IPS-NIHi11 (cell line): Measurements from ENCODE around the gene NCF4.

Experiments
- DNase-seq: peaks from one replicate; pipeline ENCODE4 v3.0.0; 2012; ENCODE audit warnings: mixed read lengths, low spot score

Gene NCF4

DNA sequence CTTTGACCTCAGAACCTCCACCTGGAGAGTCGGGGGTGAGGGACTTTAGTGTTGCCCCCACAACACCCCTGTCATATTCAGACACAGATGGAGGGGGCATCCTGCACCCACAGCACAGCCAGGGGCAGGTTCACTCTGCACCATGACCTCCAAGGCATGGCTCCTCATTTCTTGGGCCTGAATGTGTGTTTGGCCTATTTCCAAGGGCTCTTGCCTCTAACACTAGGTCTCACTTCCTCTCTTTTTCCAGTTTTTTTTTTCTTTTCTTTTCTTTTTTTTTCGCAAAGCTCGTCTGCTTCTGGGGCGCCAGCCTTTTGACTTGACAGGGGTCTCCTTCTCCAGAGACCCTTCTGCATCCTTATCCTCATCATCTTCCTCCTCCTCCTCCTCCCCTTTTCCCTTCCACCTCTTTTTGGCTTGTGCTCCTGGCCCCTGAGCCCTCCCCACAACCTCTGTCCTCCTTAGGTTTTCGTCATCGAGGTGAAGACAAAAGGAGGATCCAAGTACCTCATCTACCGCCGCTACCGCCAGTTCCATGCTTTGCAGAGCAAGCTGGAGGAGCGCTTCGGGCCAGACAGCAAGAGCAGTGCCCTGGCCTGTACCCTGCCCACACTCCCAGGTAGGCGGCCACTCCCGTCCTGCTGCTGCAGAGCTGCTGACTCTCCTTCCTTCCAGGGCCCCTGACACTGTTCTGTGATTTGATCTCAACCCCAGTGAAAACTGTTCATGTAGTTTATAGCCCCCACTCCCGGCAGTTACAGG, 3.8 kb downstream of the NCF4 start:
- DNase-seq = no peak

DNA sequence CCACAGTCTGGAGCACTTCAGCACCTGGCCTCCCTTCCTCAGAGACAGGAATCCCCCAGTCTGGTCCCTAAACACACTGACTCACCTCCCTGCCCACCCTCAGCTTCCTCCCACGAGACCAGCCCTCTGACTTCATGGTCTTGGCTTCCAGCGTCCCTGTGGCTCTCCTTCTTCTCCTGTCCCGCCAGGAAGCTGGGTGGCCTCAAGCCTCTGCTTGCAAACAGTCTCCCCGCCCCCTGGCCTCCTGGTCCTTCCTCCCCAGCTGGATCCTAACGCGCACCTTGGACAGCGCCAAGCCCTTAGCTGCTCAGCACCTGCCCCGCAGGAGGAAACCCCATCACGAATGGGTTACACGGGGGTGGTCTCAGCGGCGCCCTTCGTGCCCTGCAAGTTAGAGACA, 4.5 kb downstream of the NCF4 start:
- peak; percentile 85 for DNase-seq

GRCh38 chr22:36867695-36868094, 6.9 kb downstream of the NCF4 start:
- DNase-seq = no peak

GRCh38 chr22:36868546-36869181, 7.9 kb downstream of the NCF4 start:
- DNase-seq = no peak

GRCh38 chr22:36870250-36870649, 9.4 kb downstream of the NCF4 start:
- no peak for DNase-seq

- peak; percentile 70 for DNase-seq
Measured at GRCh38 chr22:36871669-36872081, 10.9 kb downstream of the NCF4 start.

- no peak for DNase-seq
Measured at GRCh38 chr22:36872084-36872483, 11.3 kb downstream of the NCF4 start.

DNA sequence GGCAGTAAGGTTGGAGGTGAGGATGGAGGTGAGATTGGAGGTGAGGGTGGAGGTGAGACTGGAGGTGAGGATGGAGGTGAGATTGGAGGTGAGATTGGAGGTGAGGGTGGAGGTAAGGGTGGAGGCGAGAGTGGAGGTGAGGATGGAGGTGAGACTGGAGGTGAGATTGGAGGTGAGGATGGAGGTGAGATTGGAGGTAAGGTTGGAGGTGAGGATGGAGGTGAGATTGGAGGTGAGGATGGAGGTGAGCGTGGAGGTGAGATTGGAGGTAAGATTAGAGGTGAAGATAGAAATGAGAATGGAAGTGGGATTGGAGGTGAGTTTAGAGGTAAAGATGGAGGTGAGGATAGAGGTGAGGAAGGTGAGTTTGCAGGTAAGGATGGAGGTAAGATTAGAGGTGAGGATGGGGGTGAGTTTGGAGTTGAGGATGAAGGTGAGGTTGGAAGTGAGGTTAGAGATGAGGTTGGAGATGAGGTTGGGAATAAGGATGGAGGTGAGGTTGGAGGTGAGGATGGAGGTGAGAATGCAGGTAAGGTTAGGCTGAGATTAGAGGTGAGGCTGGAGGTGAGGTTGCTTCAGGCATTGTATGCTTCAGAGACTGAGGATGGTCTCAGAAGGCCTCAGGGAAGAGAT, 12.2 kb downstream of the NCF4 start:
- no peak for DNase-seq

- peak; percentile 84 for DNase-seq
Measured at GRCh38 chr22:36873614-36874308, 13.0 kb downstream of the NCF4 start.

DNA sequence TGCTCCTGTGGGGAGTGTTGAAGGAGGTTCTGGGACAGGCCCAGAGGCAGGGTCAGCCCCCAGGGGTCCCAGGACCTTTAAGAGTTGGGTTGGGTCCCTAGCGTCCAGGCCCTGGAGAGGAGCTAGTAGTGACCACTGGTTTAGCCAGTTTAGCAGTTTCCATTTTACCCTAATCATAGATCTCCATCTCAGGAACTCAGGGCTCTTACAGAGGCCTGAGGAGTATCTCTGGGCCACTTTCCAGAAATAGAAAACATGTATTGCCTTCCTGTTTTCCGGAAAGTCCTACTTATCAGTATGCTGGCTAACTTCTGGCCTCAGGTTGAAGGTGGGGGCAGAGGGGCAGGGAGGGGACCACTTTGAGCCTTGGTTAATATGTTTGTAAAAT, 13.5 kb downstream of the NCF4 start:
- DNase-seq = no peak

- DNase-seq = no peak
Measured at GRCh38 chr22:36874736-36875135, 13.9 kb downstream of the NCF4 start.

- DNase-seq = no peak
Measured at GRCh38 chr22:36875741-36876140, 14.9 kb downstream of the NCF4 start.

DNA sequence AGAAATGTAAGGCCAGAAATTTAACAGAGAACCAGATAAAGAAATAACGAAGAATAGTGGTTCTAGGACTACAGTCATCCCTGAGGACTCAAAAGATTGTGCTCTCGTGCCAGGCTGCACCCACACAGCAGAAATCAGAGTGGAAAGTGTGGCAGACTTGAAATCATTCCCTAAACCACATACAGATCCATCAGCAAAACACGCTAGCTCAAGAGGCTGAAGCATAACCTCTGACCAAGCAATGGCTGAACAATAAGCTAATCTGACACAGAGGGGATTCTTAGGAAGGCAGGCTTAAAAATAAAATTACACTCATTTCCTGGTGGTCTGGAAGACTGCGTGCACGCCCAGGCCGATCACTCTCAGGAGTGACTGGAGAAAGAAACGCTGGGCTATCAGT, 19.0 kb downstream of the NCF4 start:
- no peak for DNase-seq

DNA sequence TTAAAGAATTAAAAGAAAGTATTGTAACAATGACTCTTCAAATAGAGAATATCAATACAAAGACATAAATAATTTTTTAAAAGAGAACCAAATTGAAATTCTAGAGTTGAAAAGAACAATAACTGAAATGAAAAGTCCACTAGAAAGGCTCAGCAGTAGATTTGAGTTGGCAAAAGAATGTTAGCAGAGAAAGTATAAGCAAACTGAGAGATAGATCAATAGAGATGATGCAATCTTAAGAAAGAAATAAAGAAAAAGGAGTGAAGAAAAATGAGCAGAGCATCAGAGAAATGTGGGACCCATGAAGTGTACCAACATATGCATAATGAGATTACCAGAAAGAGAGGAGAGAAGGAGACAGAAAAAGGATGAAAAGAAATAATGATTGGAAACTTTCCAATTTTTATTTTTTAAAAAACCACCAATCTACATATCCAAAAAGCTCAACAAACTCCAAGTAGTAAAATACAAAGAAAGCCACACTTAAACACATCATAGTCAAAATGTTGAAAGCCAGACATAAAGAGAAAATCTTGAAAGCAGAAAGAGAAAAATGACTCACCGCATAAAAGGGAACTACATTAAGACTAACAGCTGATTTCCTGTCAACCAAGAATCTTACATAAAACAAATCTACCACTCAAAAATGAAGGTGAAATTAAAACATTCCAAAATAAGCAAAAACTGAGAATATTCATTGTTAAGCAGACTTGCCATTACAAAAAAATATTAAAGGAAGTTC, 20.9 kb downstream of the NCF4 start:
- DNase-seq = no peak

DNA sequence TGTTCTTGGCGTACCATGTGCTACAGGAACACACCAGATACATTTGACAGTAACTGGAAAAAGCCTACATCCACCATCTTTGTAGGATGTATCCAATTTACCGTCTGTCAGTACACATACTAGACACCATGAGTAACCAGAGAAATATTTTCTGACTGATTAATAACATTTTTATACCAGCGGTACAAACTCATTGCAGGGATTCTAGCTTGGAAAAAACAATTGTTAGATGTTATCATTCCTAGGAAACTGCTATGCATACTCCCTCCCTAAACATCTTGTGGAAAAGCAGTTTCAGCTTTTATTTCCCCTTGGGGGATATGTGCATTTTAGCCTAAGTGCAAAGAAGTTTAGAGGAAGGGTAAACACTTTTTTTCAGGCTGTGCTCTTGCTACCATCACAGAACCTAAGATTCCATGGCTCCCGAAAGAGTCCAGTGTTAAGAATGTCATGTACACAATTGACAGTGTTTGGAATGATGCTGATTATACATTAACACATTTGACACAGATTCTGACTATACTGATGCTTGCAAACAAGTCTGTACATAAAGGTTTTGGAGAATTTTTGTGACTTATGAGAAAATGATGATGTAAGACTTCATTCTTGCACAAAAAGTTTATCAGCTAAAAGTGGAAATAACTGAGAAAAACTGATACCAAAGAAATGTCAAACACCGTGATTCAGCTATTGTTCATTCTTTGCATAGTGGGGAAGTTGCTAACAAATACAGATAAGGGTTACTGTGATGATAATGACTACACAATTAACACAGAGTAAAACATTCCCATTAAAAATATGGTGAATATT, 23.7 kb downstream of the NCF4 start:
- DNase-seq = no peak

GRCh38 chr22:36885474-36885873, 24.7 kb downstream of the NCF4 start:
- no peak for DNase-seq

GRCh38 chr22:36886016-36886415, 25.2 kb downstream of the NCF4 start:
- DNase-seq = no peak

GRCh38 chr22:36887162-36887561, 26.4 kb downstream of the NCF4 start:
- DNase-seq = no peak

DNA sequence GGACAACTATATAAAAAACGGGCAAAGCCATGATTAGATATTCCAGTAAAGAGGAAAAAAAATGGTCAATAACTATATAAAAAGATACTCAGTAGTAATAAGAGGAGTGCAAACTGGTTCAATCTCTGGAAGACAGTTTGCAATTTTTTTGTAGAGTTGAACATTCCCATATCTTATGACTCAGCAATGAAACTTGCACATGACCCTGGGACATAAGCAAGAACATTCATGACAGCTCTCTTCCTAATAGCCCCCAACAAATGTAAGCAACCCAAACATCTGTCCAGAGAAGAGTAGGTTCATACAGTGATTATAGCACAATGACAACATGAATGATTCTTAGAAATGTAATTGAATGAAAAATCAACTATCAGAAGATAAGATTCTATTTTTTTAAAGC, 30.8 kb downstream of the NCF4 start:
- DNase-seq = no peak

- no peak for DNase-seq
Measured at GRCh38 chr22:36892292-36892691, 31.5 kb downstream of the NCF4 start.

DNA sequence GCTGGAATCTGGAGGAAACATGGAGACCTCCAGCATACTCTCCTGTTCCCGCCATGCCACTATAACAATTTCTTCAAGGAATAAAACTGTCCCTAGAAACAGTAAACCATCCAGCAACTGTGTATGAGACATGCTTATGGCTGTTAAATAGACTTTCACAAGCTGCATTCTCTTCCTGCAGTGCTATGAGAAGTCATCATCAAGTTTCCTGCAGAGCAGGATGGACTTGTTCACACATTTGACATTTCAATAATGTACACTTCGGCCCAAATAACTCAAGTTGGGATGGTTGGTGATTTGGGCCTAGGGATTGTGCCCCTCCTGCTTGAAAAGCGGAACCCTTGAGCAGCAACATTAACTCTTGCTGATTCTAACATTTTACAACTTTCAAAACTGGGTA, 32.5 kb downstream of the NCF4 start:
- DNase-seq = no peak
